ENCODE measurements around the gene DNMT3L.

DNA sequence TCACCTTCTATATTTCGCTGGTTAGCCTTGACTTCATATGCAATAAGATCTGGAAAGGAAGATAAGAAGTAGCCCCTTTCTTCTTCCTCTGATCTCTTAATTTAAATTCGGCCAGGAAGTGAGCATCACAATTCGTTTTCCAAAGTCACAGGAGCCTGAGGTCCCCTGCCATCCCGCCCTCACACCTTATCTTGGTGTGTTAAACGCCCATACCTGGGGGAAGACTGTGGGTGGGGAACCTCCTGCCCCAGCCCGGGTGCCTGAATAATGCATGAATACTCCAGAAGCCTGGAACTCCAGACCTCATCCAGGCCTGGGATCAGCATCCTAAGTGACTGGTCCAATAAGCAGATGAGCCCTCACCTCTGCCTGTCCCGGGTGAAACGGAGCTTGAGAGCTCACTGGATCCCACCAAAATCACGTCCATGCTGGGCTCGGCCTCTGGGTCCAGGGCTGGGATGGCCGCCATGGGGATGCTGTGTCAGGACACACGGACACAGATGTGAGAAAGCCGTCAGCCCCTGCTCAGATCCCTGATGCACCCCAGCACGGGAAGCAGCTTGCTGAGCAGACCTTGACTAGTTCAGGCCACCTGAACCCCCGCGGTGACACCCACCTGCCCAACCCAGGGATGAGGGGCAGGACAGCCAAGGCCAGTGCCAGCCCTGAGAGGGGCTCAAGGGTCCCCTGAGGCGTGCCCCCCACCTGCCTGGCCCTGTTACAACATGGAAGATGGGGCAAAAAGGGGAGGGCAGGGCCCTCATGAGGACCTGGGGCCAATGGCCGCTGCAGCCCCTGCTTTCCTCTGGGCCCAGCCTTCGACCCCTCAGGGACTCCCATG, 686 bp downstream of the DNMT3L start:
- TF ChIP-seq YY1 (IDR thresholded peaks at IDR 0.05; ENCODE audit: low read depth) (no peak), POLR2AphosphoS5 (IDR thresholded peaks at IDR 0.05; ENCODE audit: low read depth, low read length) (no peak), RAD21 (IDR thresholded peaks at IDR 0.05; ENCODE audit: low read length) (no peak), CTCF (IDR thresholded peaks at IDR 0.05) (no peak), SIN3A (IDR thresholded peaks at IDR 0.05; ENCODE audit: borderline replicate concordance, low read depth, low read length) (no peak)
- TF ChIP-seq, protein P1, sequence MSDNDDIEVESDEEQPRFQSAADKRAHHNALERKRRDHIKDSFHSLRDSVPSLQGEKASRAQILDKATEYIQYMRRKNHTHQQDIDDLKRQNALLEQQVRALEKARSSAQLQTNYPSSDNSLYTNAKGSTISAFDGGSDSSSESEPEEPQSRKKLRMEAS (IDR thresholded peaks at IDR 0.05; ENCODE audit: low read depth), result no peak
- TF ChIP-seq, protein P2, sequence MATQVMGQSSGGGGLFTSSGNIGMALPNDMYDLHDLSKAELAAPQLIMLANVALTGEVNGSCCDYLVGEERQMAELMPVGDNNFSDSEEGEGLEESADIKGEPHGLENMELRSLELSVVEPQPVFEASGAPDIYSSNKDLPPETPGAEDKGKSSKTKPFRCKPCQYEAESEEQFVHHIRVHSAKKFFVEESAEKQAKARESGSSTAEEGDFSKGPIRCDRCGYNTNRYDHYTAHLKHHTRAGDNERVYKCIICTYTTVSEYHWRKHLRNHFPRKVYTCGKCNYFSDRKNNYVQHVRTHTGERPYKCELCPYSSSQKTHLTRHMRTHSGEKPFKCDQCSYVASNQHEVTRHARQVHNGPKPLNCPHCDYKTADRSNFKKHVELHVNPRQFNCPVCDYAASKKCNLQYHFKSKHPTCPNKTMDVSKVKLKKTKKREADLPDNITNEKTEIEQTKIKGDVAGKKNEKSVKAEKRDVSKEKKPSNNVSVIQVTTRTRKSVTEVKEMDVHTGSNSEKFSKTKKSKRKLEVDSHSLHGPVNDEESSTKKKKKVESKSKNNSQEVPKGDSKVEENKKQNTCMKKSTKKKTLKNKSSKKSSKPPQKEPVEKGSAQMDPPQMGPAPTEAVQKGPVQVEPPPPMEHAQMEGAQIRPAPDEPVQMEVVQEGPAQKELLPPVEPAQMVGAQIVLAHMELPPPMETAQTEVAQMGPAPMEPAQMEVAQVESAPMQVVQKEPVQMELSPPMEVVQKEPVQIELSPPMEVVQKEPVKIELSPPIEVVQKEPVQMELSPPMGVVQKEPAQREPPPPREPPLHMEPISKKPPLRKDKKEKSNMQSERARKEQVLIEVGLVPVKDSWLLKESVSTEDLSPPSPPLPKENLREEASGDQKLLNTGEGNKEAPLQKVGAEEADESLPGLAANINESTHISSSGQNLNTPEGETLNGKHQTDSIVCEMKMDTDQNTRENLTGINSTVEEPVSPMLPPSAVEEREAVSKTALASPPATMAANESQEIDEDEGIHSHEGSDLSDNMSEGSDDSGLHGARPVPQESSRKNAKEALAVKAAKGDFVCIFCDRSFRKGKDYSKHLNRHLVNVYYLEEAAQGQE (IDR thresholded peaks at IDR 0.05; ENCODE audit: low read depth, low read length), result no peak

Data from SK-N-SH (cell line).